22Rv1 (cell line): ENCODE data around the gene VSNL1.

ENCODE experiments used
- H3K27ac ChIP-seq: fragments of 450-650 bp; 2 replicates; pipeline ENCODE4 v1.5.1; 2017
- CTCF ChIP-seq: fragments of 450-650 bp; IDR thresholded peaks from 2 replicates; pipeline ENCODE4 v1.5.1; 2017; ENCODE audit warnings: mild to moderate bottlenecking
- ZFX ChIP-seq: fragments of 450-650 bp; IDR thresholded peaks from 2 replicates; pipeline ENCODE4 v1.6.1; 2017; ENCODE audit warnings: antibody characterized with exemption, borderline replicate concordance

The VSNL1 gene

GRCh38 chr2:17644997-17645720 is 104.7 kb downstream of the VSNL1 start:
- H3K27ac ChIP-seq: no peak overlapping the region
- no peak for TF ChIP-seq CTCF
- no peak for TF ChIP-seq ZFX

GRCh38 chr2:17646081-17646554 is 105.6 kb downstream of the VSNL1 start:
- TF ChIP-seq CTCF (peak; percentile 91), ZFX (no peak)
- H3K27ac ChIP-seq: no peak overlapping the region

- TF ChIP-seq CTCF (no peak), ZFX (no peak)
- no peak overlapping the region for H3K27ac ChIP-seq
Observed at GRCh38 chr2:17646838-17647701, 106.6 kb downstream of the VSNL1 start.

GRCh38 chr2:17648581-17648980 is 108.1 kb downstream of the VSNL1 start:
- H3K27ac ChIP-seq: no peak overlapping the region
- TF ChIP-seq ZFX (no peak), CTCF (no peak)

GRCh38 chr2:17649026-17649425 is 108.5 kb downstream of the VSNL1 start:
- TF ChIP-seq CTCF (no peak), ZFX (no peak)
- no peak overlapping the region for H3K27ac ChIP-seq

- TF ChIP-seq CTCF: no peak
- TF ChIP-seq ZFX: no peak
- H3K27ac ChIP-seq: no peak overlapping the region
Observed at GRCh38 chr2:17652681-17653394, 112.3 kb downstream of the VSNL1 start.
